Prostate gland (tissue), 2 donors: ENCODE data around the gene AGPS. TPM values are rescaled to one million over a fixed set of nuclear protein-coding genes. Genes with fewer than 3 reads are reported as not detected.
"Not testable (repeated sequence)": the region's sequence is repeated elsewhere in the genome, so short reads cannot be mapped to it uniquely, and the experiment has no call there.

ENCODE experiments used
- DNase-seq: peaks from one replicate; pipeline ENCODE4 v3.0.0-alpha.2; 2019; ENCODE audit warnings: low spot score
- H3K27ac ChIP-seq, 2 donors: fragments of 200-600 bp; sonication (generic); 2 replicates each; pipeline ENCODE4 v1.5.1; 2017 to 2019
- H3K27me3 ChIP-seq: fragments of 200-600 bp; sonication (generic); replicated peaks from 2 replicates; pipeline ENCODE4 v1.5.1; 2019; ENCODE audit not compliant: insufficient read depth
- H3K36me3 ChIP-seq, 2 donors: fragments of 200-600 bp; sonication (generic); 1 replicate in 1 of 2; 2 replicates in 1 of 2; pipeline versions ENCODE4 v1.5.1 to v1.8.1; 2017 to 2019
- H3K4me1 ChIP-seq: fragments of 200-600 bp; sonication (generic); replicated peaks from 2 replicates; pipeline ENCODE4 v1.5.1; 2019
- H3K4me3 ChIP-seq, 2 donors: fragments of 200-600 bp; sonication (generic); 2 replicates each; pipeline ENCODE4 v1.5.1; 2017 to 2019
- H3K9me3 ChIP-seq: fragments of 200-600 bp; sonication (generic); 2 replicates; pipeline ENCODE4 v1.5.1; 2017
- CTCF ChIP-seq, 4 experiments: fragments of 200-600 bp in 2 of 4; fragments of 450-650 bp in 2 of 4; sonication (generic) in 2 of 4; IDR thresholded peaks; 1 replicate in 3 of 4; 2 replicates in 1 of 4; pipeline ENCODE4 v1.5.1; 2016 to 2019; ENCODE audit warnings: antibody characterized with exemption in 4 of 4, mild to moderate bottlenecking in 2 of 4, moderate library complexity in 2 of 4
- POLR2A ChIP-seq: fragments of 450-650 bp; IDR thresholded peaks from one replicate; pipeline ENCODE4 v1.6.1; 2016; ENCODE audit warnings: antibody characterized with exemption, mild to moderate bottlenecking
- POLR2AphosphoS5 ChIP-seq: sonication (generic); formaldehyde crosslinking; IDR thresholded peaks from one replicate; pipeline ENCODE4 v1.6.1; 2017; ENCODE audit warnings: antibody characterized with exemption
- WGBS: methylation state at CpG from one replicate; pipeline ENCODE4 v1.1.5; 2018; 5-methylcytosine and 5-hydroxymethylcytosine counted together
- intact Hi-C: fragments of 100-400 bp; cut with DNase I; formaldehyde crosslinking; loops from one replicate; pipeline ENCODE4 v1.14.2; 2022
- total RNA-seq, 2 donors: library from RNA; depleted of rRNA; stranded (reverse); fragments of >200 nt; gene quantifications; one replicate each; pipeline ENCODE4 v1.1.0, GENCODE V29; 2016

Gene AGPS
- total RNA-seq, 2 donors from 2014 or later = 17.2 to 50.3 TPM

- Histone ChIP-seq H3K36me3 (no peaks in the 10 kb centered on the region), H3K9me3 (no peaks in the 10 kb centered on the region), H3K27ac (no peak overlapping the region), H3K4me1 (no peaks in the 10 kb centered on the region), H3K27me3 (no peaks in the 10 kb centered on the region), H3K4me3 (no peak overlapping the region)
- no peak for DNase-seq
- WGBS = 66% methylated on average over 3 of the region's 3 CpGs
- TF ChIP-seq POLR2AphosphoS5 (no peak), POLR2A (no peak), CTCF (IDR thresholded peaks at IDR 0.05) (no peak)
- intact Hi-C loops = loop anchor here (5.0 to 10.0 kb wide), 3 partner anchors 76 to 249 kb away; partner anchors contain the start of gene NFE2L2
Observed at GRCh38 chr2:177413703-177414102, 21.1 kb downstream of the AGPS start.

GRCh38 chr2:177419274-177419673 lies 26.7 kb downstream of the AGPS start:
- no peak for TF ChIP-seq POLR2AphosphoS5
- TF ChIP-seq CTCF (IDR thresholded peaks at IDR 0.05) = no peak
- TF ChIP-seq POLR2A = no peak
- no peak for DNase-seq
- H3K4me3 ChIP-seq = no peak overlapping the region
- WGBS = 64% methylated on average over 1 of the region's 1 CpG
- no peaks in the 10 kb centered on the region for H3K9me3 ChIP-seq
- no peaks in the 10 kb centered on the region for H3K27me3 ChIP-seq
- intact Hi-C loops = loop anchor here (5.0 to 10.0 kb wide), 3 partner anchors 154 to 254 kb away; partner anchors contain the start of gene NFE2L2
- H3K4me1 ChIP-seq = no peaks in the 10 kb centered on the region
- no peaks in the 10 kb centered on the region for H3K36me3 ChIP-seq
- H3K27ac ChIP-seq = no peak overlapping the region

- 91% methylated on average over 1 of the region's 1 CpG for whole genome bisulfite sequencing
- intact Hi-C loops = no loop called here
- DNase-seq = no peak
- TF ChIP-seq POLR2A (no peak), POLR2AphosphoS5 (no peak), CTCF (IDR thresholded peaks at IDR 0.05) (no peak)
- no peak overlapping the region for H3K4me3 ChIP-seq
- no peaks in the 10 kb centered on the region for H3K36me3 ChIP-seq
- no peak overlapping the region for H3K27ac ChIP-seq
- no peaks in the 10 kb centered on the region for H3K4me1 ChIP-seq
- no peaks in the 10 kb centered on the region for H3K27me3 ChIP-seq
- no peaks in the 10 kb centered on the region for H3K9me3 ChIP-seq
Observed at GRCh38 chr2:177422271-177422670, 29.7 kb downstream of the AGPS start.

- H3K36me3 ChIP-seq, intact Hi-C loops, H3K4me3 ChIP-seq, H3K27me3 ChIP-seq, H3K27ac ChIP-seq, H3K4me1 ChIP-seq, H3K9me3 ChIP-seq, DNase-seq: not testable (repeated sequence)
- 90% methylated on average over 1 of the region's 1 CpG for WGBS
Observed at GRCh38 chr2:177424120-177424519, 31.5 kb downstream of the AGPS start.

- 96% methylated on average over 5 of the region's 5 CpGs for WGBS
Observed at GRCh38 chr2:177424620-177425019, 32.0 kb downstream of the AGPS start.

GRCh38 chr2:177427316-177427715 lies 34.7 kb downstream of the AGPS start:
- H3K27me3 ChIP-seq = no peaks in the 10 kb centered on the region

More at GRCh38 chr2:177424620-177425019, 32.0 kb downstream of the AGPS start:
- H3K27ac ChIP-seq, H3K27me3 ChIP-seq, H3K4me1 ChIP-seq, H3K9me3 ChIP-seq, H3K4me3 ChIP-seq, intact Hi-C loops, DNase-seq, H3K36me3 ChIP-seq: not testable (repeated sequence)

GRCh38 chr2:177427936-177428335 lies 35.4 kb downstream of the AGPS start:
- WGBS = 90% methylated on average over 2 of the region's 2 CpGs
- H3K9me3 ChIP-seq, H3K4me1 ChIP-seq, DNase-seq, H3K27ac ChIP-seq, intact Hi-C loops, H3K36me3 ChIP-seq, H3K4me3 ChIP-seq, H3K27me3 ChIP-seq: not testable (repeated sequence)

More at GRCh38 chr2:177427316-177427715, 34.7 kb downstream of the AGPS start:
- no peak overlapping the region for H3K4me3 ChIP-seq
- no peak overlapping the region for H3K27ac ChIP-seq
- intact Hi-C loops = no loop called here
- TF ChIP-seq CTCF (IDR thresholded peaks at IDR 0.05) (no peak), POLR2A (no peak)
- no peaks in the 10 kb centered on the region for H3K36me3 ChIP-seq
- H3K4me1 ChIP-seq = no peaks in the 10 kb centered on the region
- H3K9me3 ChIP-seq = no peaks in the 10 kb centered on the region
- no peak for DNase-seq
